Endothelial cell of umbilical vein (primary cell): ENCODE data around the gene SFXN2. TPM values are rescaled to one million over a fixed set of nuclear protein-coding genes. Genes with fewer than 3 reads are reported as not detected.

Experiments
- BruUV-seq: library from RNA; stranded (reverse); fragments of 400-500 nt; replicated peaks from 2 replicates; lab custom pipeline; 2021; lab: Mats Ljungman, UMichigan
- CTCF ChIA-PET: fragments of 300-600, 350-600 bp; sonication (Branson Sonifier 250); formaldehyde crosslinking; loops from one replicate; lab custom pipeline; 2021; ENCODE audit warnings: antibody characterized with exemption, inconsistent platforms; lab: Charles Lee
- POLR2A ChIA-PET: fragments of 300-600, 350-600 bp; sonication (Branson Sonifier 250); formaldehyde crosslinking; loops from one replicate; lab custom pipeline; 2021; ENCODE audit warnings: antibody characterized with exemption, inconsistent platforms; lab: Charles Lee
- DNase-seq: peaks from one replicate; pipeline ENCODE4 v3.0.0-alpha.2; 2011; ENCODE audit warnings: low read depth, low spot score
- FAIRE-seq: peaks from 2 replicates; lab custom pipeline; 2011; peaks lifted over from hg19 to GRCh38; lab: Jason Lieb, UNC
- H2AFZ ChIP-seq: 2 replicates; pipeline ENCODE4 v1.6.0; 2012; ENCODE audit warnings: low read depth, low read length, control low read depth, inconsistent platforms
- H3K27ac ChIP-seq: 2 replicates; pipeline ENCODE4 v1.5.1; 2011; ENCODE audit warnings: low read depth, mild to moderate bottlenecking, control low read depth, low read length, moderate library complexity; ENCODE audit not compliant: insufficient read depth
- H3K27me3 ChIP-seq, 2 experiments: 2 replicates each; pipeline versions ENCODE4 v1.6.0 to v1.6.1; 2011; ENCODE audit warnings: low read length in 2 of 2, mixed read lengths in 1 of 2; ENCODE audit not compliant: control insufficient read depth in 2 of 2, insufficient read depth in 2 of 2
- H3K36me3 ChIP-seq, 2 experiments: 2 replicates in 1 of 2; 3 replicates in 1 of 2; pipeline ENCODE4 v1.5.1; 2011; ENCODE audit warnings: low read length in 2 of 2, mild to moderate bottlenecking in 1 of 2, moderate library complexity in 1 of 2; ENCODE audit not compliant: control insufficient read depth in 2 of 2, insufficient read depth in 2 of 2; ENCODE audit errors: extremely low read depth in 1 of 2
- H3K4me1 ChIP-seq: 3 replicates; pipeline ENCODE4 v1.5.1; 2011; ENCODE audit warnings: mild to moderate bottlenecking, low read length; ENCODE audit not compliant: control insufficient read depth, insufficient read depth; ENCODE audit errors: extremely low read depth
- H3K4me2 ChIP-seq: 2 replicates; pipeline ENCODE4 v1.6.1; 2011; ENCODE audit warnings: low read length, control low read depth, mixed read lengths; ENCODE audit not compliant: insufficient read depth
- H3K4me3 ChIP-seq, 3 experiments: fragments of 200-600 bp in 1 of 3; sonication (generic), shearing (Covaris generic) in 1 of 3; replicated peaks in 1 of 3; 2 replicates each; pipeline ENCODE4 v1.5.1; 2011 to 2016; ENCODE audit warnings: control low read depth in 3 of 3, low read length in 3 of 3, mild to moderate bottlenecking in 2 of 3, inconsistent platforms in 1 of 3, low read depth in 1 of 3, moderate library complexity in 1 of 3; ENCODE audit not compliant: insufficient read depth in 1 of 3
- H3K79me2 ChIP-seq: 2 replicates; pipeline ENCODE4 v1.6.0; 2012; ENCODE audit warnings: low read length, inconsistent platforms; ENCODE audit not compliant: control insufficient read depth, insufficient read depth
- H3K9ac ChIP-seq: replicated peaks from 2 replicates; pipeline ENCODE3; 2011; ENCODE audit warnings: low read length, control low read depth; ENCODE audit not compliant: insufficient read depth; ENCODE audit errors: extremely low read depth
- H3K9me1 ChIP-seq: replicated peaks from 3 replicates; pipeline ENCODE4 v1.6.0; 2011; ENCODE audit warnings: mild to moderate bottlenecking, low read length; ENCODE audit not compliant: control insufficient read depth, insufficient read depth; ENCODE audit errors: extremely low read depth
- H3K9me3 ChIP-seq: replicated peaks from 2 replicates; pipeline ENCODE4 v1.5.1; 2012; ENCODE audit warnings: low read length, inconsistent platforms; ENCODE audit not compliant: control insufficient read depth, insufficient read depth
- H4K20me1 ChIP-seq: replicated peaks from 2 replicates; pipeline ENCODE3; 2011; ENCODE audit warnings: mild to moderate bottlenecking, low read length; ENCODE audit not compliant: control insufficient read depth, insufficient read depth; ENCODE audit errors: extremely low read depth
- EZH2 ChIP-seq: IDR thresholded peaks from 2 replicates; pipeline ENCODE4 v1.6.1; 2012; ENCODE audit warnings: borderline replicate concordance, low read depth, mild to moderate bottlenecking, moderate library complexity, low read length, inconsistent platforms; ENCODE audit not compliant: severe bottlenecking
- FOS ChIP-seq: IDR thresholded peaks from 2 replicates; pipeline ENCODE4 v1.6.1; 2011; ENCODE audit warnings: mild to moderate bottlenecking, low read length, moderate library complexity, borderline replicate concordance; ENCODE audit not compliant: insufficient read depth
- GATA2 ChIP-seq: IDR thresholded peaks from 2 replicates; pipeline ENCODE4 v1.7.0; 2011; ENCODE audit warnings: low read depth, mild to moderate bottlenecking, moderate library complexity, mixed read lengths, low read length; ENCODE audit not compliant: insufficient read length, insufficient read depth
- JUN ChIP-seq: IDR thresholded peaks from 2 replicates; pipeline ENCODE4 v1.6.1; 2011; ENCODE audit warnings: borderline replicate concordance, low read depth; ENCODE audit not compliant: insufficient read length, insufficient read depth
- MAX ChIP-seq: IDR thresholded peaks from 2 replicates; pipeline ENCODE4 v1.6.1; 2011; ENCODE audit not compliant: insufficient read depth, insufficient read length
- MYC ChIP-seq: IDR thresholded peaks from one replicate; pipeline ENCODE4 v1.6.1; 2011; ENCODE audit warnings: mild to moderate bottlenecking, low read depth, low read length
- POLR2A ChIP-seq: IDR thresholded peaks from 2 replicates; pipeline ENCODE4 v1.6.1; 2012; ENCODE audit warnings: low read depth, mild to moderate bottlenecking, control low read depth, low read length
- POLR2AphosphoS5 ChIP-seq: IDR thresholded peaks from 2 replicates; pipeline ENCODE4 v1.6.1; 2012; ENCODE audit warnings: low read depth, mild to moderate bottlenecking, control low read depth, low read length, moderate library complexity; ENCODE audit not compliant: insufficient read depth
- dilution Hi-C: fragments of 300-500 bp; cut with MboI; formaldehyde crosslinking; loops from one replicate; pipeline ENCODE4 v1.15.0; 2019; ENCODE audit warnings: low sequenced_read_pairs; ENCODE audit not compliant: extremely low pct_ligation_motif_present
- intact Hi-C: fragments of 100-400 bp; cut with micrococcal nuclease; formaldehyde crosslinking; loops from one replicate; pipeline ENCODE4 v1.10.0; 2022
- polyA plus RNA-seq, 4 experiments: library from polyadenylated mRNA; depleted of rRNA in 3 of 4; stranded (reverse) in 3 of 4; unstranded in 1 of 4; fragments of >200 nt; gene quantifications; 2 replicates each; pipeline versions ENCODE4 v1.2.1 to v1.2.3, GENCODE V29; 2011 to 2012; ENCODE audit warnings: missing spikeins in 1 of 4
- total RNA-seq: library from RNA; stranded (reverse); gene quantifications from 2 replicates; pipeline ENCODE4 v1.2.3, GENCODE V29; 2021
- TF ChIP-seq, protein P1 (sequence below), 2 donors: IDR thresholded peaks; 1 replicate in 1 of 2; 2 replicates in 1 of 2; pipeline ENCODE4 v1.5.1; 2011; ENCODE audit warnings: low read length in 2 of 2, mild to moderate bottlenecking in 2 of 2, moderate library complexity in 2 of 2, control low read depth in 1 of 2, inconsistent platforms in 1 of 2, low read depth in 1 of 2; ENCODE audit not compliant: insufficient read depth in 1 of 2; ENCODE audit errors: extremely low read depth in 1 of 2

Gene SFXN2
- total and polyA plus RNA-seq, 2 donors (not counting 3 experiments of a cell fraction or from before 2014, with no cell fraction given), result 9.8 to 17.0 TPM

DNA sequence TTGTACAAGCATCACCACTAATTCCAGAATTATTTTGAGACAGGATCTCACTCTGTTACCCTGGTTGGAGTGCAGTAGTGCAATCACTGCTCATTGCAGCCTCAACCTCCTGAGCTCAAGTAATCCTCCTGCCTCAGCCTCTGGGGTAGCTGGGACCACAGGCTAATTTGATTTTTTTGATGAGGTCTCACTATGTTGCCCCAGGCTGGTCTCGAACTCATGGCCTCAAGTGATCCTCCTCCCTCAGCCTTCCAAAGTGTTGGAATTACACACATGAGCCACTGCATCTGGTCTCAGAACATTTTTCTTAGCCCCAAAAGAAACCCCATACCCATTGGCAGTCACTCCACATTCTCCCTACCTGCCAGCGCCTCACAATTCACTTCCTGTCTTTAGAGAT, 25.8 kb downstream of the SFXN2 start:
- H3K27me3 ChIP-seq, result no peaks in the 10 kb centered on the region
- no peaks in the 10 kb centered on the region for H3K9me3 ChIP-seq
- no peak overlapping the region for H3K4me2 ChIP-seq
- ChIA-PET CTCF (interaction anchor here (1.3 to 2.2 kb wide), 3 partner anchors 9 to 162 kb away, joined by 4 to 14 read pairs (median 7); no protein-coding TSS in a partner anchor), POLR2A (no interaction called here)
- dilution Hi-C loops (no loop called here), intact Hi-C loops (loop anchor here (5.0 kb wide), 2 partner anchors 37 to 177 kb away; partner anchors contain the start of gene CNNM2)
- FAIRE-seq (no peak), DNase-seq (no peak)
- no peaks in the 10 kb centered on the region for H3K9me1 ChIP-seq
- peaks cover 0 to 2% of the 10 kb centered on the region in 2 experiments for H3K36me3 ChIP-seq
- H4K20me1 ChIP-seq, result no peaks in the 10 kb centered on the region
- no peak overlapping the region for H2AFZ ChIP-seq
- H3K9ac ChIP-seq, result no peak overlapping the region
- H3K79me2 ChIP-seq, result peaks cover 12% of the 10 kb centered on the region
- H3K4me3 ChIP-seq, result no peak overlapping the region
- TF ChIP-seq EZH2 (no peak), JUN (no peak), MAX (no peak), MYC (no peak), POLR2A (no peak), POLR2AphosphoS5 (no peak), GATA2 (no peak), FOS (no peak)
- TF ChIP-seq, protein P1, sequence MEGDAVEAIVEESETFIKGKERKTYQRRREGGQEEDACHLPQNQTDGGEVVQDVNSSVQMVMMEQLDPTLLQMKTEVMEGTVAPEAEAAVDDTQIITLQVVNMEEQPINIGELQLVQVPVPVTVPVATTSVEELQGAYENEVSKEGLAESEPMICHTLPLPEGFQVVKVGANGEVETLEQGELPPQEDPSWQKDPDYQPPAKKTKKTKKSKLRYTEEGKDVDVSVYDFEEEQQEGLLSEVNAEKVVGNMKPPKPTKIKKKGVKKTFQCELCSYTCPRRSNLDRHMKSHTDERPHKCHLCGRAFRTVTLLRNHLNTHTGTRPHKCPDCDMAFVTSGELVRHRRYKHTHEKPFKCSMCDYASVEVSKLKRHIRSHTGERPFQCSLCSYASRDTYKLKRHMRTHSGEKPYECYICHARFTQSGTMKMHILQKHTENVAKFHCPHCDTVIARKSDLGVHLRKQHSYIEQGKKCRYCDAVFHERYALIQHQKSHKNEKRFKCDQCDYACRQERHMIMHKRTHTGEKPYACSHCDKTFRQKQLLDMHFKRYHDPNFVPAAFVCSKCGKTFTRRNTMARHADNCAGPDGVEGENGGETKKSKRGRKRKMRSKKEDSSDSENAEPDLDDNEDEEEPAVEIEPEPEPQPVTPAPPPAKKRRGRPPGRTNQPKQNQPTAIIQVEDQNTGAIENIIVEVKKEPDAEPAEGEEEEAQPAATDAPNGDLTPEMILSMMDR (IDR thresholded peaks at IDR 0.05; ENCODE audit: extremely low read depth in 1 of 2, insufficient read depth in 1 of 2, low read depth in 1 of 2, low read length in 2 of 2), result no peak
- BruUV-seq, result no TSS peak
- peaks cover 12% of the 10 kb centered on the region for H3K4me1 ChIP-seq
- H3K27ac ChIP-seq, result no peak overlapping the region
